Kidney capillary endothelial cell (primary cell): ENCODE data around the gene HABP2.
A peak's percentile ranks its signal among the peaks of the same experiment; 100 is the strongest.

ENCODE experiments used
- DNase-seq: peaks from one replicate; pipeline ENCODE4 v3.0.0-alpha.2; 2018; ENCODE audit warnings: low spot score

HABP2 gene

GRCh38 chr10:113557903-113558321 is 5.1 kb downstream of the HABP2 start:
- no peak for DNase-seq

GRCh38 chr10:113560071-113560470 is 7.2 kb downstream of the HABP2 start:
- no peak for DNase-seq

DNA sequence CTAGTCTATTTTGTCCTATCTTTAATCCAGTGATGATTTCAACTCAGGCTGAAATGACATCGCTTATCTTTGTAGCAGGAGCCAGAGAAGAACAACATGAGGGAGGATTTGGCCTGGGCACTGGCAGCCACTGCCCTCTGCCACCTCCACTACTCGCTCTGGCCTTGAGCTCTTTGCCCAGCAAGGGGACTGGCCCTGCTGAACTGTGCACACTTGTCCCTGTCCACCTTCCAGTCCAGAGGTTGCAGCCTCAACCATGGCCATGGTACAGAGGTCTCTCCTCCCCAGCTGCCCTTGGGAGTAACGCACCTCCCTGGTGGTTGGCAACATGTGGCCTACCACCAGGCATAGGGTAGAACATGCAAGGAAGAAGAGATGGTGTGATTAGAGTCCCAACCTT is 8.4 kb downstream of the HABP2 start:
- DNase-seq, result no peak

GRCh38 chr10:113562069-113562468 is 9.2 kb downstream of the HABP2 start:
- no peak for DNase-seq

- peak; percentile 65 for DNase-seq
These were observed 9.9 kb downstream of the HABP2 start for GRCh38 chr10:113562704-113563103.

GRCh38 chr10:113563306-113564088 is 10.6 kb downstream of the HABP2 start:
- peak; percentile 74 for DNase-seq

GRCh38 chr10:113565364-113565763 is 12.5 kb downstream of the HABP2 start:
- no peak for DNase-seq

GRCh38 chr10:113566888-113567287 is 14.0 kb downstream of the HABP2 start:
- no peak for DNase-seq

DNA sequence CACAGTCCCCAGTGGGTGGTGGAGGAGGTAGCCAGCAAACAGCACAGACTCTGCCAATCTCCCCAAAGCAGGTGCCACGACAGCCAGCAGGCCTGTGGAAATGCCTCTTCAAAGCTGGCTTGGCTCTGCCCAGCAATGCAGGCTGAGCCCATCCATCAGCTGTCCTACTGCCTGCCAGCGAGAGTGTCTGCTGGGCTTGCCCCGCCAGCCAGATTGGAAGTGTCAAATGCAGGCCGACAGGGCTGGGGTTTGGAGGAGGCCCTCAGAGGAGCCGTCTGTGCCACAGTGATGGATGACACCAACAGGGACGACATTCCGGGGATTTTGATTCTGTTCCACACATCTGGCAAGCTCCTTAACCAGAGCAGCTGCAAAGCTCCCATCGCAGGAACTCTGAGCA is 16.7 kb downstream of the HABP2 start:
- DNase-seq, result no peak

GRCh38 chr10:113572520-113573290 is 19.9 kb downstream of the HABP2 start:
- DNase-seq, result no peak

- no peak for DNase-seq
These were observed 20.5 kb downstream of the HABP2 start for GRCh38 chr10:113573368-113573767.

- DNase-seq, result peak; percentile 16
These were observed 24.0 kb downstream of the HABP2 start for GRCh38 chr10:113576852-113577251.

GRCh38 chr10:113578773-113579172 is 25.9 kb downstream of the HABP2 start:
- no peak for DNase-seq

DNA sequence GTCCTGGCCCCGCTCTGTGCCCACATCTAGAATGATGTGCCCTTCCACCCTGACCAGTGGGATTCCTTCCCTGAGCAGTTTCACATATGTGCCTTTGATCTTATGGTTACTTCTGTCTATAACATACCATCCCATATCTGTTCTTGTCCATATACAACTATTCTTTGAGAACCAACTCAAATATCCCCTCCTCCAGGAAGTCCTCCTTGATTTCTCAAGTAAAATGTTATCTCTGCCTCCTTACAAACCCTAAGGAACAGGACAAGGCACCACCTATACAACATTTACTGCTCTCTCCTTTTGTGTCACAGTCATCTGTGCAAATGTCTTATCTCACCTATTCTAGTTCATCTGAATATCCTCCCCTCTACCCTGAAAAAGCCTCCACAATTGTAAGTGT is 28.2 kb downstream of the HABP2 start:
- DNase-seq, result no peak

DNA sequence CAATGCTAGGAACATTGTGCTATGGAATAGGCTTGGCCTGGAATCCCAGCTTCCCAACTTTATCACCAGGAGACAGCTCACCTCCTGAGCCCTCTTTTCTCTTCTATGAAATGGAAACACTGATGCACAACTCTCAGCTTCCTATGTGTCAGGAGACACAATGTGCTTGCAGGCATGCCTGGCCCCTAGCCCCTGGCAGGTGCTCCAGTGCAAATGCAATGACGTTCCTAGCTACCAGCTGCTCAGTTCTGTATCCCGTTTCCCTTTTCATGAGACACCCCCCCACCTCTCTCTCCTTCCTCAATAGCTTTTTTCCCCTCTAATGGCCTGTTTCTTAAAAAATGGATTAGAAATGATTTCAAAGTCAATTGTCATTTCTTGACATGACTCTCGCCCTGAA is 30.7 kb downstream of the HABP2 start:
- DNase-seq, result no peak

GRCh38 chr10:113585949-113586348 is 33.1 kb downstream of the HABP2 start:
- DNase-seq, result no peak

DNA sequence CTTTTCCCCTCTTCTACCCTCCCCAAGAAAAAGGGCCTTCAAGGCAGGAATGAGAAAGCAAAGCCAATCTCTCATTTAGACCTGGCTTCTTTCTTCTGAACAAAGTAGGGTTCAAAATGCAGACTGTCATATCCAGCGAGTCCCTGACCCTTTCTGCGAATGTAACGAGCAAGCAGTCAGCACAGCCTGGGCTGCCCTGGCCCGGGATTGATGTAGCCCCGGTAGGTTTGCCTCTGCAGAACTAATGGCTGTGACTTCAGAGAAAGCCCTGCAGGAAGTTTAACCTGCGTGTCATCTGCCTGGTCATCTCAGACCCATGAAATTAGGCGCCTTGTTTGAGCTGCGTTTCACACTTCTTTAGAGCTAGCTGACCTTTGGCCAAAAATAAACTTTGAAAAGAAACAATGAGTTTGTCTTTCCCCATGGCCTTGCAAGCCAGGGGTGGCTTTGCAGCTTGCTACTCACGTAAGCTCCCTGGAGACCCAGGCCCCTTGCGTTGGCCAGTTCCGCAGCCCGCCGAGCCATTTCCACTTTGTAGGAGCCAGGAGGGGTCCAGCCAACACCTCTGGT is 36.4 kb downstream of the HABP2 start:
- no peak for DNase-seq

GRCh38 chr10:113590581-113590980 is 37.7 kb downstream of the HABP2 start:
- DNase-seq, result no peak

DNA sequence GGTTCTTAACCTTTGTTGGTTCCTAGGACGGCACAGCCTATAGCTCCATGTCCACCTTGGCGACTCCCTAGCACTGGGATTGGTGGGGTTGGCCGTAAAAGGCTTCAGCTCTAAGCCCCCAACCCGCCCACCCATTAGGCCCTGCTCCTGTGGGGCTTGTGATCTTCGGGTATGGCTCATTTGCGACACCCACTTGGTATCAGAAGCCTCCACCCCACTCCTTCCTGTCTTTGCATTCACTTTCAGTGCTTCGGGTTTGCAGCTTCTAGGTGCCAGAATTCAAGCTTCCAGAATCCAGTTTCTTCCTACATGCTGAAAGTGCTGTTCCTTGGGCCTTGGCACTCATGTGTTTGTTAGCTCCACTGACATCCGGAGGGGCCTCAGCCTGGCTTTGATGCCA is 39.5 kb downstream of the HABP2 start:
- DNase-seq, result no peak

DNA sequence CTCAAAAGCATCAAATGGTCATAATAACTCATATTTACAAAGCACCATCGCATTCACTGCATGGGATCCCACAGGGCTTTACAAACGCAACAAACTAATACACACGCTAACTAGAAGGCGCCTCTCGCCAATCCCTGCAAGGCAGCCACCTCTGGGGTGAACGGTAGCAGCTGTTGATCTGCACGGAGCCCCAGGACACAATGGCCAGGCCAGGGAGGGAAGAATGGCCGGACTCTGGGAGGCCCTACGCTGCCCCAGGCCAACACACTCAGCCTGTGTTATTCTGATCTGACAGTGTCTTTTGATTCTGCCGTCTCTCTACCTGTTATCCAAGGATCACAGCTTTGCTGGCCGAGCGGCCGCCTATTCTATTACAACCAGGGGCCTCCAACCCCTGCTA is 41.8 kb downstream of the HABP2 start:
- no peak for DNase-seq

DNA sequence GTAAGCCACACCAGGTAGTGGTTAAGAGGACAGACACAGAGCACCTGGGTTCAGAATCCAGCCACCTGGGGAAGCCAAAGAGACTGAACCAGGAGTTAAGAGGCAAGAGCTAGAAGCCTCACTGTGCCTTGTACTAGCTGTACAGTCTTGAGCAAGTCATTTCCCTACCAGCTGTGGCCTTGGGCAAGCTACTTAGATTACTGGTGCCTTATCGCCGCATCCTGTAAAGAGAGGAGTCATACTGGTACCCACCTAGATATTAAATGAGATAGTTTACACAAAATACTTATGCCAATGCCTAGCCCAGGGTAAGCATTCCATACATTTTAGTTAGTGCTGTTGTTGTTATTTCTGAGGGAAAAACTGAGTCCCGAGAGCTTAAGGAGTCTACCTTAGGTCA is 47.7 kb downstream of the HABP2 start:
- no peak for DNase-seq

GRCh38 chr10:113603057-113603777 is 50.4 kb downstream of the HABP2 start:
- no peak for DNase-seq

- DNase-seq, result no peak
These were observed 51.7 kb downstream of the HABP2 start for GRCh38 chr10:113604572-113604971.
